Measurements from ENCODE around the gene TRIP12. TPM values are rescaled to one million over a fixed set of nuclear protein-coding genes. Genes with fewer than 3 reads are reported as not detected.

TRIP12 gene
- total RNA-seq, 2 donors from 2014 or later: 182 to 289 TPM

DNA sequence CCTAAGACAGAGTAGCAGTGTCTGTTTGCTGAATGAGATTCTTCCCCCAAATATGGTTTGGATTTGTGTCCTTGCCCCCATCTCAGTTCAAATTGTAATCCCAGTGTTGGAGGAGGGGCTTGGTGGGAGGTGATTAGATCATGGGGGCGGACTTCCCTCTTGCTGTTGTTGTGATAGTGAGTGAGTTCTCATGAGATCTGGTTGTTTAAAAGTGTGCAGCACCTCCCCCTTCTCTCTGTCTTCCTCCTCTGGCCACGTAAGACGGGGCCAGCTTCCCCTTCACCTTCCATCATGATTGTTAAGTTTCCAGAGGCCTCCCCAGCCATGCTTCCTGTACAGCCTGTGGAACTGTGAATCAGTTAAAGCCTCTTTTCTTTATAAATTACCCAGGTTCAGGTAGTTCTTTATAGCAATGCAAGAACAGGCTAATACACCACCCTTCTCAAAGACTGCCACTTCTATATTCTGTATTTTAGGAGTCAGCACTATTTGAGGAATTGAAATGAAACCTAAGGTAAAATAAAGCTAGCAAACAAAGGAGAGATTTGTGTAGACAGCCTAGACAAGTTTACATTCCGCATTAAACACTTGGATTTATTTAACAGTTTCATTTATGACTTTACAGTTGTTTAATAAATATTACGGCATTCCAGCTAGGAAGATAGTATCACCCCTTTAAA lies 22.1 kb upstream of the TRIP12 start:
- Histone ChIP-seq H3K27me3 (replicated peaks; ENCODE audit: insufficient read depth) (no peaks in the 10 kb centered on the region), H3K27ac (peak overlapping the region; percentile 40 to 70), H3K36me3 (no peaks in the 10 kb centered on the region), H3K9me3 (no peaks in the 10 kb centered on the region), H3K4me1 (replicated peaks) (peaks cover 9% of the 10 kb centered on the region), H3K4me3 (no peak overlapping the region)
- 22% methylated on average over 5 of the region's 5 CpGs for whole genome bisulfite sequencing
- no peak for TF ChIP-seq CTCF (IDR thresholded peaks at IDR 0.05)
- TF ChIP-seq POLR2AphosphoS5 (IDR thresholded peaks at IDR 0.05): peak; percentile 29
- DNase-seq (ENCODE audit: low spot score): no peak
- intact Hi-C loops (cut with DNase I): no loop called here

- no peak overlapping the region for H3K4me3 ChIP-seq
- peak overlapping the region; percentile 40 to 70 for H3K27ac ChIP-seq
- H3K9me3 ChIP-seq: no peaks in the 10 kb centered on the region
- intact Hi-C loops (cut with DNase I): no loop called here
- H3K4me1 ChIP-seq (replicated peaks): peaks cover 9% of the 10 kb centered on the region
- no peaks in the 10 kb centered on the region for H3K36me3 ChIP-seq
- WGBS: 69% methylated on average over 2 of the region's 2 CpGs
- TF ChIP-seq CTCF (IDR thresholded peaks at IDR 0.05) (no peak), POLR2A (IDR thresholded peaks at IDR 0.05) (no peak), POLR2AphosphoS5 (IDR thresholded peaks at IDR 0.05) (no peak)
- no peak for DNase-seq (ENCODE audit: low spot score)
- H3K27me3 ChIP-seq (replicated peaks; ENCODE audit: insufficient read depth): no peaks in the 10 kb centered on the region
These were observed 21.4 kb upstream of the TRIP12 start for GRCh38 chr2:229943171-229943570.

GRCh38 chr2:229942671-229943070 lies 20.9 kb upstream of the TRIP12 start:
- Histone ChIP-seq H3K4me3 (no peak overlapping the region), H3K9me3 (no peaks in the 10 kb centered on the region), H3K27ac (peak overlapping the region; percentile 40 to 70), H3K36me3 (no peaks in the 10 kb centered on the region), H3K27me3 (replicated peaks; ENCODE audit: insufficient read depth) (no peaks in the 10 kb centered on the region), H3K4me1 (replicated peaks) (peaks cover 9% of the 10 kb centered on the region)
- 98% methylated on average over 8 of the region's 8 CpGs for WGBS
- DNase-seq (ENCODE audit: low spot score): no peak
- TF ChIP-seq POLR2AphosphoS5 (IDR thresholded peaks at IDR 0.05) (no peak), POLR2A (IDR thresholded peaks at IDR 0.05) (no peak), CTCF (IDR thresholded peaks at IDR 0.05) (no peak)
- intact Hi-C loops (cut with DNase I): no loop called here

DNA sequence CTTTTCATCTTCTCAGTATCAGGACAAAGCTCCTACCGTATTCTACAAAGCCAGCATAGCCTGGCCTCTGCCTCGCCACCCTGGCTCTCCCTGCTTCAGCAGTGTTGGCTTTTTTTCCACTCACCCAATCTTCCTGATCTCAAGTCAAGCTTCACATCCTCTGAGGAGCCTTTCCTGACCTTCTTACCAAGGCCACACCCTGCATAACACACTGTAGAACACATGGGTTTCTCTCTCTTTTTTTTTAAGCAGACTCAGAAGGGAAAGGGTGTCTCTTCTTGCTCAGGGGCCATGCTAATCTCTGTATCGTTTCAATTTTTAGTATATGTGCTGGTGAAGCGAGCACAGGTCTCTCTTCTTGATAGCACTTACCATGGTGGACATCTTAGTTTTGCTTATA lies 15.7 kb upstream of the TRIP12 start:
- H3K9me3 ChIP-seq: no peaks in the 10 kb centered on the region
- intact Hi-C loops (cut with DNase I): no loop called here
- H3K27ac ChIP-seq: no peak overlapping the region
- H3K36me3 ChIP-seq: no peaks in the 10 kb centered on the region
- H3K4me3 ChIP-seq: no peak overlapping the region
- no peaks in the 10 kb centered on the region for H3K4me1 ChIP-seq (replicated peaks)
- no peak for DNase-seq (ENCODE audit: low spot score)
- TF ChIP-seq POLR2AphosphoS5 (IDR thresholded peaks at IDR 0.05) (no peak), CTCF (IDR thresholded peaks at IDR 0.05) (no peak), POLR2A (IDR thresholded peaks at IDR 0.05) (no peak)
- 94% methylated on average over 4 of the region's 4 CpGs for WGBS
- no peaks in the 10 kb centered on the region for H3K27me3 ChIP-seq (replicated peaks; ENCODE audit: insufficient read depth)

- WGBS: 92% methylated on average over 5 of the region's 5 CpGs
- H3K4me3 ChIP-seq: no peak overlapping the region
These were observed 9.4 kb upstream of the TRIP12 start for GRCh38 chr2:229931241-229931640.

More at GRCh38 chr2:229931241-229931640, 9.4 kb upstream of the TRIP12 start:
- intact Hi-C loops (cut with DNase I): no loop called here
- no peaks in the 10 kb centered on the region for H3K9me3 ChIP-seq
- no peak for TF ChIP-seq POLR2AphosphoS5 (IDR thresholded peaks at IDR 0.05)
- no peak for TF ChIP-seq POLR2A (IDR thresholded peaks at IDR 0.05)
- TF ChIP-seq CTCF (IDR thresholded peaks at IDR 0.05): no peak
- no peak for DNase-seq (ENCODE audit: low spot score)
- H3K27ac ChIP-seq: peak overlapping the region; percentile 44 to 72
- H3K4me1 ChIP-seq (replicated peaks): peaks cover 14% of the 10 kb centered on the region
- H3K36me3 ChIP-seq: no peaks in the 10 kb centered on the region
- H3K27me3 ChIP-seq (replicated peaks; ENCODE audit: insufficient read depth): no peaks in the 10 kb centered on the region

Data from prostate gland (tissue), 2 donors.